HG03520 (cell line): ENCODE measurements around the gene GATA5.
"Not testable (repeated sequence)": the region's sequence is repeated elsewhere in the genome, so short reads cannot be mapped to it uniquely, and the experiment has no call there.

Experiments
- ATAC-seq: cut with Tn5 transposase; IDR thresholded peaks from one replicate; pipeline ENCODE4 v1.9.1; 2021; ENCODE audit warnings: mild to moderate bottlenecking, moderate library complexity; ENCODE audit not compliant: unreplicated experiment

Gene GATA5

DNA sequence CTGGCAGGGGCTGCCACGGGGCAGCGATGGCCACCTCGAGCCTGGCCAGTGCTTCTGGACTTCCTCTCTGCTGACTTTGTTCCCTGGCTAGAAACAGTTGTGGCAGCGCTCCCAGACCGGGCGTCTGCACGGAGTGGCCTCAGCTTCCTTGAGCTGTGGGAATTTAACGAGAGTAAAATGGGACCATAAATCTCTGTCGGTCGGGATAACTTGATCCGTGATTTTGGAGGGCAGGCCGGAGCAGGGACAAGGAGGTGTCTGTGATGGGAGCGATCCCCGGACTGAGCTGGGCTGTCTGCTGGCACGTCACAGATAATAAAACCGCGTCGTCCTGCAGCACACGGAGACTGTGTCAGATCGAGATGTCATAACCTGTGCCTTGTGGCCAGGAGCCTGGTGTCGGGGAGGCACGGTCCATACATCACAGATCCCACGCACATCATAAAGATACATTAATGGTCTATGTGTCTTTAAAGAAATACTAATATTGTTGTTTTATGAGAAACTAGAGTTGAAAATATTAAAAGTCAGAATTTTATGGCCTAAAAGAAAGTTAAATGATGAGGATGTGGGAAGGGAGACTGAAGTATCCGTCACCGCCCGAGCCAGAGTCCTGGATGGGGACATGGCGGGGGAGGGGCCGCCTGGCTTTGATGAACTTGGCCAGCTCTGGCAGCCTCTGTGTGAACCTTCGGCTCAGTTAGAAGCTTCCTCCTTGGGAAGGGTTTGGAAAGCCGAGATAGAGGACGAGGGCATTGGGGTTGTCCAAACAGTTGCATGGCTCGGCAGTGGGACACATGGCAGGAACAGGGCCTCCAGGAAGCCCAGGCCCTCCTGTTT, 41.9 kb downstream of the GATA5 start:
- ATAC-seq, result no peak

- ATAC-seq, result no peak
Observed at GRCh38 chr20:62430866-62431447, 44.8 kb downstream of the GATA5 start.

DNA sequence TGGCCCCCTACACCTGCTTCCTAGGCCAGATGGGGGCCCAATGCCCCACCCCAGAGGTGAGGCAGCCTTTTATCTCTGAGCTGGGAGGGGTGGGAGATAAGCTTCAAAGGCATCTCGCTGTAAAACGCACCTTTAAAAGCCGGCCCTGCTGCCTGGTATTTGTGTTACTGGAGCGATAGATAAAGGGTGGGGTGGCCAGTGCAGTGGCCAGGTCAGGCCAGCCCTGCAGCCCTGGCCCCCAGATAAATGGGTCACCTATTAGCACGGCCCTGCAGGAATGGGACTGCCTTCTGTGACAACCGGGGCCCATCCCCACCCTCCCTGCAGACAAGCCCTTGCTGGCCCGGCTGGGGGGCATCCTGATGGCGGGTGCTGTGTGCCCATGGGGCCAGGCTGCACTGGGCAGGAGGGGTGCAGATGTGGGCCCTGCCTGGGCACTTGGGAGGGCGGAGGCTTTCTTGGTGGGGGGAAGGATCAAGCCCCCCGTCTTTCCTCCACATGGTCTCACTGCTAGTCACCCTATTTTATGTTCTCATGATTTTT, 45.4 kb downstream of the GATA5 start:
- ATAC-seq, result no peak

DNA sequence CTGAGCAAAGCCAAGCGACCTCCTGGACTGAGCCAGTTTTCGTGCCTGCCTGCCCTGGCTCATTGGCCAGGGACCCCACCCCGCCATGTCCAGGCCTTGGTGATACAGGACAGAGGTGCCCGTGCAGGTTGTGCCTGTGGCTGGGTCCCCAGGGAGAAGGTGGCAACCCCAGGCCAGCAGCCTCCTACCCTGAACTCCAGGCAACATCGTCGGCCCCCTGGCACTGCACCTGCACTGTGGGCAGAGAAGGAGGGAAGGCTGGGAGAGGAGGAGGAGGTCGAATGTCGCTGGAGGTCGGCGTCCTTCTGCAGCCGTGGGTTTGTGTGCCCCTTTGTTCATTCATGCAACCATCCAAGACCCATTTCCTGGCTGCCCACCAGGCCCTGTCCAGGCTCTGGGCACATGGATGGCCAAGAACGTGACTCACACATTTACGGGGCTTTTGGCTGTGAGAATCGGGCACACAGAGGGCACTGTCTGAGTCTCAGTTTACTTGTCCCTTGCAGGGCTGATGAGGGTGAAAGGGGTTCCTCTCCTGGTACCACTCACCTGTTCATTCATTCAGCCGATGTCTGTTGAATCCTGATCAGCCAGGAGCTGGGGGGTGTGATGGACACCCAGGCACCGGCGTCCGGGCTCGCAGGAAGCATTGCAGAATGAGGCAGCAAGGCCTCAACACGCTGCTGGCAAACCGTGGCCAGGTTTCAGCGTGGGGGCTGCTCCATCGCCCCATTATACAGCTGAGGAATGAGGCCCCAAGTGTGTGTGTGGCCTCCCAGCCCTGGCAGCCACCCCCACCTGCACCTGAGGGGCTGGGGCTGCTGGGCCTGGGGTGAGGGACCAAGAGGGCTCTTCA, 46.1 kb downstream of the GATA5 start:
- ATAC-seq, result no peak

GRCh38 chr20:62428396-62429295, 47.1 kb downstream of the GATA5 start:
- ATAC-seq, result no peak

DNA sequence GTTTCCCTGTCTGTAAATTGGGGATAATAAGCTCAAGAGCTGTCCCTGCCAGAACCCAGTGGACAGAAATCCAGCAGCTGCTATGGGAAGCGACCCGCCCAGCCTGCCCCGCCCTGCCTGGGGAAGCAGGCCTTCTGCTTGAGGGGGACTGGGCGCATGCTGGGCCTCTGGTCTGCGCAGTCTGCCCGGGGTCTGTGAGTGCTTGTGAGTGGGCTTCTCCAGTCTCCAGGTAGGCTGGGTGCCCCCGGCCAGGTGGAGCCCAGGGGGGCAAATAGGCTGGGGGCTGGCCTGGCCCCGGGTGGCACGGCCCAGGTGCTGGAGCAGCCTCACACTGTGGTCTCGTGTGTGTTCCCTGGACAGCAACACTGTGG, 47.8 kb downstream of the GATA5 start:
- ATAC-seq, result no peak

DNA sequence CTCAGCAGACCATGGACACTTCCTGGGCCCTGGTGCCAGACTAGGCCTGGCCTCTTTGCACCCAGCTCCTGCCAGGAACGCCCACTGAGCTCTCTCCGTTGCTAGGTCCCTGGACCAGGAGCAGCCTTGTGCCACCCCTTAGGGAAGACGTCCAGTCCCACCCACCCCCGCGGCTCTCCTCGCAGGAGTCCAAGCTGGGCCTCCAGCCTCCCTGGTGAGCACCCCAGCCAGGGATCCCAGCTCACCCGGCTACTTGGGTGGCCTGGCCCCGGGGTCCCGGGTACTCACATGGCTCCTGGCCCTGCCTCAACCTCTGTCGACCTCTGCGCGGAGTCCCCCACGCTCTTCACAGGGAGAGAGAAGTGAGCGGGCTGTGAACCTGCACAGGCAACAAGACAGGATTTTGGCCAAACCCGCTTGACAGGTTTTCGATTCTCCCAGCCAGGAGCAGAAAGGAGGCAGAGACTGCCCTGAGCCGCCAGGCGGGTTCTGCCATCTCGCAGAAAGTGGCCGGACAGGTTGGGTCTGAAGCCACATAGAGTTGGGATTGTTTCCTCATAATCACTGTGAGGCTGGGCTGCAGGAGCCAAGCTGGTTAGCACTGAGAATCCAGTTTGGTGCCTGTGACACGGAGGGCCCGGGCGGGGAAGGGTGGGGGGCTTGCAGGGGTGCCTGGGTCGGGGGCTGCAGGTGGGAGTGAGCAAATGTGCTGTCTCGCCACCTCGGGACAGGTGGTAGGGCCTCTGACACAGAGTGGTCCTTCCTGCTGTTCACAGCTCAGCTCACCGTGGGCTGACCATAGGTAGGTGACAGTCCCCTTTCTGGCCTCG, 48.4 kb downstream of the GATA5 start, which contains the start of gene RBBP8NL:
Gene RBBP8NL (minus strand): TSS at position 368 of the 830 bp plus-strand sequence. CDS start 7,892 bp downstream, outside the sequence.
- ATAC-seq, result no peak

GRCh38 chr20:62426699-62427131, 49.1 kb downstream of the GATA5 start:
- ATAC-seq, result no peak

- not testable (repeated sequence) for ATAC-seq
Observed at GRCh38 chr20:62426059-62426348, 49.8 kb downstream of the GATA5 start.

DNA sequence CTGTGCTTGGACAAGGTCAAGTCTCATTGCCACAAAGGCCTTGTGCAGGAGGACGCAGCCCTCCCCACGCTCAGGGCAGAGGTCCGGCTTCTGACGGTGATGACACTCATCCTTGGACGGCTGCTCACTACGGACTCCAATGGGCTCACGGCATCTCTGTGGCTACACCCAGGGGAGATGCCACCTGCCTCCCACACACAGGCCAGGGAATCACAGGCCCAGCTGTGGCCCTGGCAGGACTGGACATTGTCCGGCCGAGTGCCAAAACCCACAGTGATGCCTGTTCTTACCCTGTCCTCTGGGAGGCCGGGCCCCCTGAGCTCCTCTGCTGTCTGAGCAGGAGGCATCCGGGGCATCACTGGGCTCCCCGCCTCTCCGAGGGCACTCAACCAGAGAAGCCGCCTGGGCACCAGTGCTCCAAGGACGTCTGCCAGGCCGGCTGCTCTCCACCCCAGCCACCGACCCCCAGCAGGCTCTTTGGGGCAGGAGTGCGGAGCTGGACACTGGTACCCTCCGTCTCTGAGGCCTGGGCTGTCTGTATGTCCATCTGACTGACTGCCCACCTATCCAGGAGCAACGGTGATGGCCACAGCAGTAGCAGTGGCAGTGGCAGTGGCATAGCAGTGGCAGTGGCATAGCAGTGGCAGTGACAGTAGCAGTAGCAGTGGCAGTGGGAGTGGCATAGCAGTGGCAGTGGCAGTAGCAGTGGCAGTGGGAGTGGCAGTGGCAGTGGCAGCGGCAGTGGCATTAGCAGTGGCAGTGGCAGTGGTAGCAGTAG, 50.3 kb downstream of the GATA5 start:
- no peak for ATAC-seq

DNA sequence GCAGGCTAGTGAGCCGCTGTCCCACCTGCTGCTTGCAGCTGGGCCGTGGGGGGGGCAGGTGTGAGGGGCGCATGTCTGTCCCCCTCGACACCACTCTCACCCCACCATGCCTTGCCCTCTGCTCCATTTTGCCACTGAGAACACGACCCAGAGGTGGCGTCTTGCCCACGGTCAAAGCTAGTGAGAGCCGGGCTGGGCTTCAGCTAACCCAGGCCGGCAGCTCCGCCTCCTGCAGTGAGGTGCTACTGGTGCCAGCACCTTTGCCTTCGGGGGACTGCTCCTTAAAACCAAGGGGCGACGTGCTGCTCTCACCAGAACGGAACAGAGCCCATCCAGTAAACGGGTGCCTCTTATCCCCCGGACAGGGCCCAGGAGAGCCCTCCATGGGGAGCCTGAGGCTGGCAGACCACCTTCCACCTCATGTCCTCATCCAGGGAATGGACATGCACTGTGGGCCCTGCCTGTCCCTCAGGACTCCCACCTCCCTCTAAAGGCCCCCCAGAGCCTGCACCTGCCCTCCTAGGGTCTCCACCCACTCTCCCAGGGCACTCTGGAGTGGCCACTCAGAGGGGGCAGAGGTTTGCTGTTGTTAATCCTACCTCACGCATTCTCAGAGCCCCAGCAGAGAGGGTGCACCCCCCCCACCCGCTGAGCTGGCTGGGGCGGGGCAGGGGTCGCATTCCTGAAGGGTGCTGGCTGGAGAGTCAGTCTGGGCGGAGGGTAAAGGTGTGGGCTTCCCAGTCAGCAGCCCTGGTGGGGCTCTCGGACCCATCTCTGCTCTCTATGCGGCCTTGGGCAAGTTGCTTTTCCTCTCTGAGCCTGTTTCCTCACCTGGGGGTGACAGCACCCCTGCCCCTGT, 51.3 kb downstream of the GATA5 start:
- ATAC-seq, result no peak

DNA sequence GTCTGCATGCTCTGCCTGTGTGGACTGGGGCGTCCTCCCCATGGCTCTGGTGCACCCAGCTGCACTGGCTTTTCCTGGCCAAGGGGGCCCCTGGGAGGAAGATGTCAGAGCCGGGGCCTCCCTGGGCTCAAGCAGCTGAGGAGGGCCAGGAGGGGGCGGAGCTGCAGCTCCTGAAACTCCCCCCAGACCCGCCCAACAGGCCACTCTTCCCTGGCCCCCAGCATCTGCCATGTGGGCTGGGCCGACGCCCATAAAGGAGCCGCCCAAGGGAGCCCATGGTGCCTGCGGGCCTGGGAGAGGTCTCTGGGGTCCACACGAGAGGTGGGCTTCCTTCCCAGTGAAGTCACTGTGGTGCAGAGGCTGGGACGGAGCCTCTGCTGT, 52.5 kb downstream of the GATA5 start:
- ATAC-seq, result no peak

DNA sequence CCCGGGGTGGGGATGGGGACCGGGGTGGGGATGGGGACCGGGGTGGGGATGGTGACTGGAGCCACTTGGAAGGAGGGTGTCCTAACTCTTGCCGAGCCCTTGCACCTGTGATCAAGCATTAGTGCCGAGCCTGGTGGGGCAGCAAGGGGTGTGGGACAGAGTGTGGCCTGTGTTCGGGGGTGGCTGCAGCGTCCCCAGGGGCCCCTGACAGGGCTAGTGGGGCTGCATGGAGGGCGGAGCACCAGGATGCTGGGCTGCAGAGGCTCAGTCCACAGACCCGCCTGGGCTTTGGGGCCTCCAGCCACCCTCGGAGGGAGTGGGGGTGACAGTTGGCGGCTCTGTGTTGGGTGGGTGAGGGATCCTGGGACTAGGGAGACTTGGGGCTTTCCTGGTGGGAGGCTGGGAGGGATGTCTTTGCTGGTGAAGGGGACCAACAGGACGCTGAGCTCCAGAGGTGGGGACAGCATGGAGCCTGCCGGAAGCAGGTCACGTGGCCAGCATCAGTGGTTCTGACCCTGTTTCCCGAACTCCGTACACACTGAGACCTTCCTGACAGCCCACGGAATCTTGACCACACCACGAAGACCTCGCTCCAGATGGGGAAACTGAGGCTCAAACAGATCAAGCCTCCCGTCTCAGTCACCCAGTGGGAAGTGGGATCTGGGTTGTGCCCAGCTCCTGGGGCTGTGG, 53.0 kb downstream of the GATA5 start:
- no peak for ATAC-seq

DNA sequence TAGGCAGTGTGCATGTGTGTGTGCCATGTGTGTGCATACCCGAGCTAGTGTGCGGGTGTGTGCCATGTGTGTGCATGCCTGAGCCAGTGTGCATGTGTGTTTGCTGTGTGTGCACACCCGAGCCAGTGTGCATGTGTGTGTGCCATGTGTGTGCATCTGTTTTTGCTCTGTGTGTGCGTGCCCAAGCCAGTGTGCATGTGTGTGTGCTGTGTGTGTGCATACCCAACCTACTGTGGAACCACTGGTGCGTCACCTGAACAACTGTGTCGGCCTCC, 54.1 kb downstream of the GATA5 start:
- no peak for ATAC-seq

DNA sequence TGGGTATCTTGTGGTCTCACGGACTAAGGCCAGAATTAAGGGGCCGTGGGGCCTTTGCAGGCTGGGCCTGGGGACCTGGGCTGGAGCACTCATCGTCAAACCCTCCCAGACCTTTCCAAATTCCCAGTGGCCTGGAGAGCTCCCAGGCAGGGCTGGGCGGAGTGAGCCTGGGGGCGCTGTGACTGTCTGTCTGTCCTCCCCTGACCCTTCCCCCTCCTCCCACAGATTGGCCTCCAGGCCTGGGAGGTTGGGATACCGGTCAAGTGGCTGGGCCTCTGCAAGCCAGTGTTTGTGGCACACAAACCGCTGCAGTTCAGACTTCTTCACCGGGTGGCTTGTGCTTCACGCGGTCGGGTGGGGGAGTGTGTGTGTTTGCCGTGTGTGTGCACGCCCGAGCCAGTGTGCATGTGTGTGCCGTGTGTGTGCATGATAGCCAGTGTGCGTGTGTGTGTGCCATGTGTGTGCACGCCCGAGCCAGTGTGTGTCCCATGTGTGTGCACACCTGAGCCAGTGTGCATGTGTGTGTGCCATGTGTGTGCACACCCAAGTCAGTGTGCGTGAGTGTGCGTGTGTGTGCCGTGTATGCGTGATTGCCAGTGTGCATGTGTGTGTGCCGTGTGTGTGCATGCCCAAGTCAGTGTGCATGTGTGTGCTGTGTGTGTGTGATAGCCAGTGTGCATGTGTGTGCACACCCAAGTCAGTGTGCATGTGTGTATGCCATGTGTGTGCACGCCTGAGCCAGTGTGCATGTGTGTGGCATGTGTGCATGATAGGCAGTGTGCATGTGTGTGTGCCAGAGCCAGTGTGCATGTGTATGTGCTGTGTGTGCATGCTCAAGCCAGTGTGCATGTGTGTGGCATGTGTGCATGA, 54.7 kb downstream of the GATA5 start:
- ATAC-seq, result no peak

GRCh38 chr20:62419759-62420158, 56.0 kb downstream of the GATA5 start:
- no peak for ATAC-seq
